ENCODE measurements around the gene MINDY2.
A peak's percentile ranks its signal among the peaks of the same experiment; 100 is the strongest.

The MINDY2 gene

DNA sequence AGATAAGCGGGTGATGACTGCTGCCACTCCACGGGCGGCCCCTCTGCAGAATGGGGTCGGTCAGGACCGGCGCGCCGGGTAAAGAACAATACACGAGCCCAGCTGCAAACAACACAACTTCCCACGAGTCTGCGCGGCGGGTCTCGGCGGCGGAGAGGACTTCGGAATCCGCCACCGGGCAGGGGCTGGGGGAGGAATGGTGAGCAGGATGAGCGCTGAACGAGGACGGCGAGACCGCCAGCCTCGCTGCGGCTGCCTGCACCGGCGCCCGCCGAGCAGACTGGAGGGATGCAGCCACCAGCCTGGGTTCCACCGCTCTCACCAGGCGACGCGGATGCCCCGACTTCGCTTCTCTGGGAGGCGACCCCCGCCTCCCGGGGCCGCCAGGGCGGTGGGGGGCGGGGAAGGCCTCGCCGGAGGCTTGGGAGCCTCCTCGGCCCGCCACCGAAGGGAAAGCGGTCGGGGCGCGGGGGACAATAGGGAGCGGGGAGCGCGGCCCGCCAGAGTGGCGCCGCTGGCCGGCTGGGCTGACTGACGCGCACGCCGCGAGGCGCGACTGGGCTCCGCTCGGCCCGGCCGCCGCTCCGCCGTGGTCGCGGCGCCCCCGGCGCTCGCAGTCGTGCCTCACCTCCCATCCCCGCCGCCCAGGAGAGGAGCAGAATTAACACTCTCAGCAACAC lies 22.1 kb upstream of the MINDY2 start:
- ATAC-seq (ENCODE audit: insufficient read depth, low read depth) (peak; percentile 27), DNase-seq (peak; percentile 58)
- Histone ChIP-seq H3K9me3 (ENCODE audit: insufficient read depth, low read length, severe bottlenecking) (no peaks in the 10 kb centered on the region), H3K36me3 (ENCODE audit: insufficient read depth, low read length) (no peaks in the 10 kb centered on the region; the same call in 1 of the 2 replicates), H3K27ac (ENCODE audit: low read length) (peak overlapping the region; percentile 96), H3K9ac (ENCODE audit: low read depth, low read length) (peak overlapping the region; percentile 94), H3K4me1 (ENCODE audit: insufficient read depth, low read length) (peaks cover 43% of the 10 kb centered on the region), H2AFZ (ENCODE audit: low read depth, low read length) (peak overlapping the region; percentile 96), H3K4me2 (ENCODE audit: insufficient read depth, low read length) (peak overlapping the region; percentile 96), H3K4me3 (ENCODE audit: low read depth in 1 of 2, low read length in 2 of 2) (peak overlapping the region; percentile 66 to 99), H3K27me3 (ENCODE audit: insufficient read depth, low read length, poor library complexity) (no peaks in the 10 kb centered on the region), H3K79me2 (ENCODE audit: insufficient read depth, low read length) (peaks cover 56% of the 10 kb centered on the region), H4K20me1 (ENCODE audit: insufficient read depth, low read length) (peaks cover 23% of the 10 kb centered on the region; the same call in 1 of the 2 replicates)
- TF ChIP-seq EZH2 (IDR thresholded peaks at IDR 0.05; ENCODE audit: borderline replicate concordance, low read depth, low read length, severe bottlenecking) = no peak
- TF ChIP-seq CTCF (IDR thresholded peaks at IDR 0.05; ENCODE audit: borderline replicate concordance, extremely low read depth, low read length, poor library complexity, severe bottlenecking) = no peak

- H3K4me1 ChIP-seq (ENCODE audit: insufficient read depth, low read length) = peaks cover 41% of the 10 kb centered on the region
- peak within 1 kb of the TSS; percentile 97 for H2AFZ ChIP-seq (ENCODE audit: low read depth, low read length)
- peak within 1 kb of the TSS; percentile 96 for H3K4me2 ChIP-seq (ENCODE audit: insufficient read depth, low read length)
- H4K20me1 ChIP-seq (ENCODE audit: insufficient read depth, low read length) = peaks cover 19% of the 10 kb centered on the region; the same call in 1 of the 2 replicates
- DNase-seq (peak; percentile 99), ATAC-seq (ENCODE audit: insufficient read depth, low read depth) (peak; percentile 85)
- peak within 1 kb of the TSS; percentile 66 to 99 for H3K4me3 ChIP-seq (ENCODE audit: low read depth in 1 of 2, low read length in 2 of 2)
- no peaks in the 10 kb centered on the region; the same call in 1 of the 2 replicates for H3K36me3 ChIP-seq (ENCODE audit: insufficient read depth, low read length)
- H3K79me2 ChIP-seq (ENCODE audit: insufficient read depth, low read length) = peaks cover 49% of the 10 kb centered on the region
- H3K9me3 ChIP-seq (ENCODE audit: insufficient read depth, low read length, severe bottlenecking) = no peaks in the 10 kb centered on the region
- H3K27me3 ChIP-seq (ENCODE audit: insufficient read depth, low read length, poor library complexity) = no peaks in the 10 kb centered on the region
- peak within 1 kb of the TSS; percentile 96 for H3K27ac ChIP-seq (ENCODE audit: low read length)
- peak within 1 kb of the TSS; percentile 94 for H3K9ac ChIP-seq (ENCODE audit: low read depth, low read length)
- no peak for TF ChIP-seq CTCF (IDR thresholded peaks at IDR 0.05; ENCODE audit: borderline replicate concordance, extremely low read depth, low read length, poor library complexity, severe bottlenecking)
- no peak for TF ChIP-seq EZH2 (IDR thresholded peaks at IDR 0.05; ENCODE audit: borderline replicate concordance, low read depth, low read length, severe bottlenecking)
Measured at GRCh38 chr15:58749532-58750337, 21.4 kb upstream of the MINDY2 start, which contains the start of gene ADAM10. Gene ADAM10, minus strand, starts transcription at chr15:58749707. Its CDS starts 173 bp downstream, at chr15:58749534.

DNA sequence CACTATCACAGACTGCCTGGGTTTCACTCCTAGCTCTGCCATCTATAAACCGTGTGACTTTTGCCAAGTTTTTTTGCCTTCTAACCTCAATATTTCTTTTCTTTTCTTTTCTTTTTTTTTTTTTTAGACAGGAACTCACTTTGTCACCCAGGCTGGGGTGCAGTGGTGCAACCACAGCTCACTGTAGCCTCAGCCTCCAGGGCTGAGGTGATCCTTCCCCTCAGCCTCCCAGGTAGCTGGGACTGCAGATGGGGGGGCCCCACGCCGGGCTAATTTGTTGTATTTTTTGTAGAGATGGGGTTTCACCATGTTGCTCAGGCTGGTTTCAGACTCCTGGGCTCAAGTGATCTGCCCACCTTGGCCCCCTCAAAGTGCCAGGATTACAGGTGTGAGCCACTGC lies 18.4 kb upstream of the MINDY2 start:
- Histone ChIP-seq H3K9me3 (ENCODE audit: insufficient read depth, low read length, severe bottlenecking) (no peaks in the 10 kb centered on the region), H3K36me3 (ENCODE audit: insufficient read depth, low read length) (no peaks in the 10 kb centered on the region; the same call in 1 of the 2 replicates), H3K27me3 (ENCODE audit: insufficient read depth, low read length, poor library complexity) (no peaks in the 10 kb centered on the region), H3K79me2 (ENCODE audit: insufficient read depth, low read length) (peaks cover 19% of the 10 kb centered on the region), H3K27ac (ENCODE audit: low read length) (no peak overlapping the region), H2AFZ (ENCODE audit: low read depth, low read length) (no peak overlapping the region), H4K20me1 (ENCODE audit: insufficient read depth, low read length) (peaks cover 8% of the 10 kb centered on the region; the same call in 1 of the 2 replicates), H3K4me2 (ENCODE audit: insufficient read depth, low read length) (no peak overlapping the region), H3K9ac (ENCODE audit: low read depth, low read length) (no peak overlapping the region), H3K4me1 (ENCODE audit: insufficient read depth, low read length) (peaks cover 15% of the 10 kb centered on the region), H3K4me3 (ENCODE audit: low read depth in 1 of 2, low read length in 2 of 2) (no peak overlapping the region)
- ATAC-seq (ENCODE audit: insufficient read depth, low read depth) (no peak), DNase-seq (no peak)
- no peak for TF ChIP-seq CTCF (IDR thresholded peaks at IDR 0.05; ENCODE audit: borderline replicate concordance, extremely low read depth, low read length, poor library complexity, severe bottlenecking)
- no peak for TF ChIP-seq EZH2 (IDR thresholded peaks at IDR 0.05; ENCODE audit: borderline replicate concordance, low read depth, low read length, severe bottlenecking)
